ENCODE data around the gene COQ8B.

- TF ChIP-seq CREB5 (CRISPR knock-in tag; IDR thresholded peaks at IDR 0.05; ENCODE audit: low read depth) (no peak), ZFP30 (CRISPR knock-in tag; IDR thresholded peaks at IDR 0.05) (no peak), POU6F1 (CRISPR knock-in tag; IDR thresholded peaks at IDR 0.05; ENCODE audit: borderline replicate concordance, low read depth) (no peak), ZNF565 (CRISPR knock-in tag; conservative IDR thresholded peaks at IDR 0.05; ENCODE audit: low read depth) (no peak), GLIS3 (CRISPR knock-in tag; IDR thresholded peaks at IDR 0.05) (no peak), ZNF8 (CRISPR knock-in tag; IDR thresholded peaks at IDR 0.05) (no peak), CSRNP3 (CRISPR knock-in tag; IDR thresholded peaks at IDR 0.05) (no peak), RARB (CRISPR knock-in tag; IDR thresholded peaks at IDR 0.05) (no peak), ARNTL (CRISPR knock-in tag; IDR thresholded peaks at IDR 0.05; ENCODE audit: borderline replicate concordance, low read depth) (no peak), SNAI2 (CRISPR knock-in tag; IDR thresholded peaks at IDR 0.05) (no peak), CSDC2 (CRISPR knock-in tag; IDR thresholded peaks at IDR 0.05) (no peak), ZNF70 (CRISPR knock-in tag; IDR thresholded peaks at IDR 0.05) (no peak)
- TF ChIP-seq, protein P1, sequence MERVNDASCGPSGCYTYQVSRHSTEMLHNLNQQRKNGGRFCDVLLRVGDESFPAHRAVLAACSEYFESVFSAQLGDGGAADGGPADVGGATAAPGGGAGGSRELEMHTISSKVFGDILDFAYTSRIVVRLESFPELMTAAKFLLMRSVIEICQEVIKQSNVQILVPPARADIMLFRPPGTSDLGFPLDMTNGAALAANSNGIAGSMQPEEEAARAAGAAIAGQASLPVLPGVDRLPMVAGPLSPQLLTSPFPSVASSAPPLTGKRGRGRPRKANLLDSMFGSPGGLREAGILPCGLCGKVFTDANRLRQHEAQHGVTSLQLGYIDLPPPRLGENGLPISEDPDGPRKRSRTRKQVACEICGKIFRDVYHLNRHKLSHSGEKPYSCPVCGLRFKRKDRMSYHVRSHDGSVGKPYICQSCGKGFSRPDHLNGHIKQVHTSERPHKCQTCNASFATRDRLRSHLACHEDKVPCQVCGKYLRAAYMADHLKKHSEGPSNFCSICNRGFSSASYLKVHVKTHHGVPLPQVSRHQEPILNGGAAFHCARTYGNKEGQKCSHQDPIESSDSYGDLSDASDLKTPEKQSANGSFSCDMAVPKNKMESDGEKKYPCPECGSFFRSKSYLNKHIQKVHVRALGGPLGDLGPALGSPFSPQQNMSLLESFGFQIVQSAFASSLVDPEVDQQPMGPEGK (CRISPR knock-in tag; IDR thresholded peaks at IDR 0.05; ENCODE audit: borderline replicate concordance): no peak
- TF ChIP-seq, protein P2, sequence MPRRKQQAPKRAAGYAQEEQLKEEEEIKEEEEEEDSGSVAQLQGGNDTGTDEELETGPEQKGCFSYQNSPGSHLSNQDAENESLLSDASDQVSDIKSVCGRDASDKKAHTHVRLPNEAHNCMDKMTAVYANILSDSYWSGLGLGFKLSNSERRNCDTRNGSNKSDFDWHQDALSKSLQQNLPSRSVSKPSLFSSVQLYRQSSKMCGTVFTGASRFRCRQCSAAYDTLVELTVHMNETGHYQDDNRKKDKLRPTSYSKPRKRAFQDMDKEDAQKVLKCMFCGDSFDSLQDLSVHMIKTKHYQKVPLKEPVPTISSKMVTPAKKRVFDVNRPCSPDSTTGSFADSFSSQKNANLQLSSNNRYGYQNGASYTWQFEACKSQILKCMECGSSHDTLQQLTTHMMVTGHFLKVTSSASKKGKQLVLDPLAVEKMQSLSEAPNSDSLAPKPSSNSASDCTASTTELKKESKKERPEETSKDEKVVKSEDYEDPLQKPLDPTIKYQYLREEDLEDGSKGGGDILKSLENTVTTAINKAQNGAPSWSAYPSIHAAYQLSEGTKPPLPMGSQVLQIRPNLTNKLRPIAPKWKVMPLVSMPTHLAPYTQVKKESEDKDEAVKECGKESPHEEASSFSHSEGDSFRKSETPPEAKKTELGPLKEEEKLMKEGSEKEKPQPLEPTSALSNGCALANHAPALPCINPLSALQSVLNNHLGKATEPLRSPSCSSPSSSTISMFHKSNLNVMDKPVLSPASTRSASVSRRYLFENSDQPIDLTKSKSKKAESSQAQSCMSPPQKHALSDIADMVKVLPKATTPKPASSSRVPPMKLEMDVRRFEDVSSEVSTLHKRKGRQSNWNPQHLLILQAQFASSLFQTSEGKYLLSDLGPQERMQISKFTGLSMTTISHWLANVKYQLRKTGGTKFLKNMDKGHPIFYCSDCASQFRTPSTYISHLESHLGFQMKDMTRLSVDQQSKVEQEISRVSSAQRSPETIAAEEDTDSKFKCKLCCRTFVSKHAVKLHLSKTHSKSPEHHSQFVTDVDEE (CRISPR knock-in tag; IDR thresholded peaks at IDR 0.05): no peak
Observed at GRCh38 chr19:40745402-40745780, 28.7 kb upstream of the COQ8B start.

Measured in SK-N-SH treated with all-trans-retinoic acid at 6 μM for 48 hours (cell line).